ENCODE measurements around the gene PPP4R3A. TPM values are rescaled to one million over a fixed set of nuclear protein-coding genes. Genes with fewer than 3 reads are reported as not detected.

The PPP4R3A gene
- total RNA-seq, 2 experiments from 2014 or later = 114 to 118 TPM

- CTCF ChIA-PET = interaction anchor here (0.7 to 1.9 kb wide), 10 partner anchors 10 to 620 kb away, joined by 3 to 16 read pairs (median 4); no protein-coding TSS in a partner anchor
- H3K4me3 Mint-ChIP-seq = no peak overlapping the region
- intact Hi-C loops (cut with micrococcal nuclease) = no loop called here
- no peaks in the 10 kb centered on the region for H3K9me3 Mint-ChIP-seq
- H3K36me3 Mint-ChIP-seq (ENCODE audit: low read depth) = peaks cover 10% of the 10 kb centered on the region
- DNase-seq = no peak
- H3K27ac Mint-ChIP-seq = no peak overlapping the region
- H3K27me3 Mint-ChIP-seq (ENCODE audit: low read depth) = no peaks in the 10 kb centered on the region
- peaks cover 13% of the 10 kb centered on the region for H3K4me1 Mint-ChIP-seq (ENCODE audit: low read depth)
These were observed 89.4 kb downstream of the PPP4R3A start for GRCh38 chr14:91420686-91421085.

DNA sequence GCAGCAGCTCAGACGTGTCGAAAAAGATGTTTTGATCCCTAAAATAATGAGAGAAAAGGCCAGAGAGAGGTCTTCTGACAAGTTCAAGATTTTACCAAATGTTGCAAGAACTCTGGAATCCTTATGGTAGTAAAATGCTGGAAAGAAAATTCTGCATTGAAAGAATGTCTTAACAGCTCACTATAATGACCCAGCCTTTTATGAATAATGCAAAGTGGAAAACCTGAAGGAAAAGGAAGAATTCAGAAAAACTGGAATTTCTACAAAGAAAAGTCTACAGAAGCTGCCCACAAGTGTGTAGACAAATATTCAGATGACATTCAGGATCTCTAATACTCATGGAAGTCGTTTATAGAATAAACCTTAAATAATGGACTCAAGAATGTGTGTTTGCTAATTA, 90.7 kb downstream of the PPP4R3A start:
- peaks cover 19% of the 10 kb centered on the region for H3K36me3 Mint-ChIP-seq (ENCODE audit: low read depth)
- peaks cover 23% of the 10 kb centered on the region for H3K4me1 Mint-ChIP-seq (ENCODE audit: low read depth)
- no peak overlapping the region for H3K4me3 Mint-ChIP-seq
- no peaks in the 10 kb centered on the region for H3K27me3 Mint-ChIP-seq (ENCODE audit: low read depth)
- intact Hi-C loops (cut with micrococcal nuclease) = loop anchor here (5.0 to 10.0 kb wide), 3 partner anchors 153 to 1465 kb away; partner anchors contain the start of genes EFCAB11 and TDP1
- H3K27ac Mint-ChIP-seq = no peak overlapping the region
- no peaks in the 10 kb centered on the region for H3K9me3 Mint-ChIP-seq
- CTCF ChIA-PET = interaction anchor here (1.0 to 9.5 kb wide), 5 partner anchors 9 to 97 kb away, joined by 3 to 99 read pairs (median 9); no protein-coding TSS in a partner anchor
- no peak for DNase-seq

- DNase-seq = peak; percentile 63
- no peaks in the 10 kb centered on the region for H3K27me3 Mint-ChIP-seq (ENCODE audit: low read depth)
- no peaks in the 10 kb centered on the region for H3K9me3 Mint-ChIP-seq
- peaks cover 23% of the 10 kb centered on the region for H3K36me3 Mint-ChIP-seq (ENCODE audit: low read depth)
- peaks cover 27% of the 10 kb centered on the region for H3K4me1 Mint-ChIP-seq (ENCODE audit: low read depth)
- CTCF ChIA-PET = interaction anchor here (0.6 to 9.5 kb wide), 7 partner anchors 9 to 116 kb away, joined by 3 to 99 read pairs (median 4); no protein-coding TSS in a partner anchor
- peak overlapping the region; percentile 74 for H3K27ac Mint-ChIP-seq
- peak overlapping the region; percentile 64 for H3K4me3 Mint-ChIP-seq
- intact Hi-C loops (cut with micrococcal nuclease) = loop anchor here (5.0 to 10.0 kb wide), 3 partner anchors 153 to 1464 kb away; partner anchors contain the start of genes EFCAB11 and TDP1
These were observed 91.1 kb downstream of the PPP4R3A start for GRCh38 chr14:91419044-91419397.

GRCh38 chr14:91418387-91419043, 91.6 kb downstream of the PPP4R3A start:
- Mint-ChIP-seq H3K27ac (peak overlapping the region; percentile 74), H3K36me3 (ENCODE audit: low read depth) (peaks cover 27% of the 10 kb centered on the region), H3K9me3 (no peaks in the 10 kb centered on the region), H3K4me1 (ENCODE audit: low read depth) (peaks cover 32% of the 10 kb centered on the region), H3K4me3 (peak overlapping the region; percentile 64), H3K27me3 (ENCODE audit: low read depth) (no peaks in the 10 kb centered on the region)
- intact Hi-C loops (cut with micrococcal nuclease) = loop anchor here (1.0 to 10.0 kb wide), 6 partner anchors 8 to 1464 kb away; partner anchors contain the start of genes EFCAB11 and TDP1
- CTCF ChIA-PET = interaction anchor here (0.6 to 9.5 kb wide), 12 partner anchors 10 to 116 kb away, joined by 3 to 99 read pairs (median 3); no protein-coding TSS in a partner anchor
- peak; percentile 84 for DNase-seq

DNA sequence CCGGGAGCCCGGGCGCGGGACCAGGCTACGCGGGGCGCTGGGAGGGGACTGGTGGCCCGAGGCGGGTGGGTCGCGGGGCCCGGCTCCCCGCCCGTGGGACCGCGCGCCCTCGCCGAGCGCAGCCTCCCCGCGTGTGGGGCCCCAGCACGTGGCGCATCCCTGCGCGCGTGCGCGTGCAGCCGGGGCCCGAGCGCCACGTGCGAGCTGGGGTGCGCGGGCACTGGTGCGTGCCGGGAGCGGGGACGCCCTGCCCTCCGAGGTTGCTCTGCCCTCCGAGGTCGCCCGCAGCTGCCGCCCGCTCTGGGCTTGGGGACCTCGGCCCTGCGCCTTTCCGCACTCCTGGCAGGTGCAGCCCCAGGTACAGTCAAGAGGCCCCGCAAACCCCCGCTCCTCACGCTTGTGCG, 92.1 kb downstream of the PPP4R3A start:
- Mint-ChIP-seq H3K4me1 (ENCODE audit: low read depth) (peaks cover 37% of the 10 kb centered on the region), H3K27me3 (ENCODE audit: low read depth) (no peaks in the 10 kb centered on the region), H3K36me3 (ENCODE audit: low read depth) (peaks cover 32% of the 10 kb centered on the region), H3K9me3 (no peaks in the 10 kb centered on the region), H3K27ac (peak overlapping the region; percentile 61), H3K4me3 (peak overlapping the region; percentile 64)
- DNase-seq = peak; percentile 52
- CTCF ChIA-PET = interaction anchor here (0.7 to 9.5 kb wide), 12 partner anchors 10 to 115 kb away, joined by 3 to 99 read pairs (median 3); no protein-coding TSS in a partner anchor
- intact Hi-C loops (cut with micrococcal nuclease) = loop anchor here (1.0 to 10.0 kb wide), 9 partner anchors 8 to 1463 kb away; partner anchors contain the start of genes EFCAB11, PPP4R3A, RPS6KA5 and TDP1

DNA sequence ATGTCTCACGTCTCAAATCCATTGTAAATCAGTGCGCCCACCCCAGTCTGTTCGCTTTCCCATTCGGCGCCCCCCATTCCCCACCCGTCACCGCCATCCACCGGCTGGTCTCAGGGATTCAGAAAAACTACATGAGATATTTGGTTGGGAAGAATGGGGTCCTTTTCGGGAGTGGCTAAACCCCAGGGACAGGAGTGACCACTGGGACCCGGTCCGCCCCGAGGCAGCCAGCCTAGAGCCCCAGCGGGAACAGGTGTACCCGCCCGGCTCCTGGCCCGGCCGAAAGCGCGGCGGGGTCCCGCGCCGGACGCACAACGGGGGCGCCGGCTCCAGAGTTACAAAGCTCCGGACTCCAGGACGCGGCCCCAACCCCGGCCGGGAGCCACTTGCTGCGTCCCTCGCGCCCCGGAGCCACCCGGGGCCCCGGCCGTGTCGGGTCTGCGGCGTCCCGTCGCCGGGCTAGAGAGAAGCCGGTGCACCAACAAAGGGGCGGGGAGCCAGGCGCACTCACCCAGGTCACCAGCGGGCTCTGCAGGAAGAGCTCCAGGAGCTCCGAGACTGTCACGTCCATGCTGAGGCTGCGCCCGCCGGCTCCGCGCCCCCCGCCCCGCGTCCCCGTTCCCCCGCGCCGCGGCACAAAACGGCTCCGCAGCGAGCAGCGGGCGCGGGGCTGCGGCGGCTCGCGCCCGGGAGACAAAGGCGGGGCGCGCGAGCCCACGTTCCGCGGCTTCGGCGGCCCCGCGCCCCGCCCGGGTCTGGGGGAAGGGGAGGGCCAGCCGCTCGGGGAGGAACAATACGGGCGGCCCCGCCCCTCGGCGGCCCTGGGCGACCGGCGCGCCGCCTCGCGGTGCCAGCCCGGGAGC, 92.8 kb downstream of the PPP4R3A start, which contains the start of gene CCDC88C:
Gene CCDC88C, minus strand, starts transcription at position 701 of the 863 bp plus-strand sequence. Its CDS starts 130 bp downstream, at position 571.
- H3K27me3 Mint-ChIP-seq (ENCODE audit: low read depth) = no peaks in the 10 kb centered on the region
- CTCF ChIA-PET = interaction anchor here (0.6 to 9.5 kb wide), 12 partner anchors 11 to 178 kb away, joined by 3 to 99 read pairs (median 4); no protein-coding TSS in a partner anchor
- peak within 1 kb of the TSS; percentile 98 for H3K4me3 Mint-ChIP-seq
- intact Hi-C loops (cut with micrococcal nuclease) = loop anchor here (1.0 to 10.0 kb wide), 6 partner anchors 93 to 1463 kb away; partner anchors contain the start of genes EFCAB11, PPP4R3A, RPS6KA5 and TDP1
- no peaks in the 10 kb centered on the region for H3K9me3 Mint-ChIP-seq
- peak; percentile 78 for DNase-seq
- peaks cover 35% of the 10 kb centered on the region for H3K36me3 Mint-ChIP-seq (ENCODE audit: low read depth)
- H3K27ac Mint-ChIP-seq = peak within 1 kb of the TSS; percentile 100
- H3K4me1 Mint-ChIP-seq (ENCODE audit: low read depth) = peaks cover 44% of the 10 kb centered on the region

DNA sequence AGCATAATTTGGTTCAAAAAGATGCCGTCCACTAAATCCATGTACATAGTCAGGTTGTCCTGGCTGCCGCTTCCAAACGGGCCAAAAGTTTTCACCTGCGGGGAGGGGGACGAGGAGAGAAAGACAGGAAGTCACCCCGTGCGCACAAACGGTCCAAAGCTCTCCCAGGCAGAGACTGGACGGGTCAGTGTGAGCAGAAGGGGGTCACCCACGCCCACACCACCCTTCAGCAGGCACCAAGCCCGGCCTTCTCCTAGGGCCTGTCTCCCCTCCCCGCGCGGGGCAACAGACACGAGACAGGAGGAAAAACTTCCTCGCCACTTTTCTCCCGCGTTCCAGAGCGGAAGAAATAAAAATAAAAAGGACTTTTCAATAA, 93.4 kb downstream of the PPP4R3A start:
- H3K36me3 Mint-ChIP-seq (ENCODE audit: low read depth) = peaks cover 35% of the 10 kb centered on the region
- H3K27ac Mint-ChIP-seq = peak overlapping the region; percentile 100
- no peaks in the 10 kb centered on the region for H3K27me3 Mint-ChIP-seq (ENCODE audit: low read depth)
- no peaks in the 10 kb centered on the region for H3K9me3 Mint-ChIP-seq
- H3K4me1 Mint-ChIP-seq (ENCODE audit: low read depth) = peaks cover 47% of the 10 kb centered on the region
- intact Hi-C loops (cut with micrococcal nuclease) = loop anchor here (1.0 to 10.0 kb wide), 12 partner anchors 19 to 1462 kb away; partner anchors contain the start of genes EFCAB11, PPP4R3A, RPS6KA5 and TDP1
- peak; percentile 42 for DNase-seq
- CTCF ChIA-PET = interaction anchor here (0.6 to 9.5 kb wide), 11 partner anchors 9 to 178 kb away, joined by 3 to 99 read pairs (median 6); no protein-coding TSS in a partner anchor
- H3K4me3 Mint-ChIP-seq = peak overlapping the region; percentile 98

GRCh38 chr14:91415794-91416743, 94.0 kb downstream of the PPP4R3A start:
- peaks cover 35% of the 10 kb centered on the region for H3K36me3 Mint-ChIP-seq (ENCODE audit: low read depth)
- peak; percentile 89 for DNase-seq
- CTCF ChIA-PET = interaction anchor here (0.6 to 9.5 kb wide), 18 partner anchors 10 to 177 kb away, joined by 3 to 99 read pairs (median 4); no protein-coding TSS in a partner anchor
- intact Hi-C loops (cut with micrococcal nuclease) = loop anchor here (1.0 to 10.0 kb wide), 11 partner anchors 19 to 1461 kb away; partner anchors contain the start of genes EFCAB11, RPS6KA5 and TDP1
- H3K4me3 Mint-ChIP-seq = peak overlapping the region; percentile 98
- H3K27me3 Mint-ChIP-seq (ENCODE audit: low read depth) = no peaks in the 10 kb centered on the region
- H3K9me3 Mint-ChIP-seq = no peaks in the 10 kb centered on the region
- H3K4me1 Mint-ChIP-seq (ENCODE audit: low read depth) = peaks cover 54% of the 10 kb centered on the region
- H3K27ac Mint-ChIP-seq = peak overlapping the region; percentile 100

DNA sequence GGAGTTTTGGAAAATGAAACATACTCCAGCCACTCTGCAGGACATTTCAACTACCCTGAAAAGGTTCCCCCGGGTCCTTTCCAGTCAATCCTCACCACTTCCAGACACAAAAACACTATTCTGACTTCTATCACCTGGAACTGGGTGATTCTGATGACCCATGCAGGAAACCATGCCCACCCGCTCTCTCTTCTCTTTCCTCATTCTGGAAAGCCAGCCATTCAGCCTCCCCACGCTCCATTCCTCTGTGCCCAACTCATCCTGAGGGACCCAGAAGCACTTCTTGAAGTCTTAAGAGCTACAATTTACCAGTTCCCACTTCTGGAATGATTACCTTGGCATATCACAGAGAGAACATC, 95.7 kb downstream of the PPP4R3A start:
- CTCF ChIA-PET = interaction anchor here (1.1 to 9.5 kb wide), 7 partner anchors 11 to 92 kb away, joined by 3 to 99 read pairs (median 5); no protein-coding TSS in a partner anchor
- Mint-ChIP-seq H3K27me3 (ENCODE audit: low read depth) (no peaks in the 10 kb centered on the region), H3K27ac (peak overlapping the region; percentile 100), H3K9me3 (no peaks in the 10 kb centered on the region), H3K4me3 (peak overlapping the region; percentile 98), H3K4me1 (ENCODE audit: low read depth) (peaks cover 70% of the 10 kb centered on the region), H3K36me3 (ENCODE audit: low read depth) (peaks cover 35% of the 10 kb centered on the region)
- intact Hi-C loops (cut with micrococcal nuclease) = loop anchor here (10.0 kb wide), 1 partner anchor 1460 kb away; the partner anchor contains the start of genes EFCAB11 and TDP1
- no peak for DNase-seq

- no peaks in the 10 kb centered on the region for H3K27me3 Mint-ChIP-seq (ENCODE audit: low read depth)
- peaks cover 67% of the 10 kb centered on the region for H3K4me1 Mint-ChIP-seq (ENCODE audit: low read depth)
- peak; percentile 67 for DNase-seq
These were observed 96.3 kb downstream of the PPP4R3A start for GRCh38 chr14:91413547-91414474.

More at GRCh38 chr14:91413547-91414474, 96.3 kb downstream of the PPP4R3A start:
- CTCF ChIA-PET = interaction anchor here (0.9 to 9.5 kb wide), 7 partner anchors 11 to 91 kb away, joined by 3 to 99 read pairs (median 4); no protein-coding TSS in a partner anchor
- H3K36me3 Mint-ChIP-seq (ENCODE audit: low read depth) = peaks cover 36% of the 10 kb centered on the region
- H3K9me3 Mint-ChIP-seq = no peaks in the 10 kb centered on the region
- intact Hi-C loops (cut with micrococcal nuclease) = loop anchor here (10.0 kb wide), 1 partner anchor 1459 kb away; the partner anchor contains the start of genes EFCAB11 and TDP1
- peak overlapping the region; percentile 98 for H3K4me3 Mint-ChIP-seq
- H3K27ac Mint-ChIP-seq = peak overlapping the region; percentile 100
